K562 (cell line): Measurements from ENCODE around the gene SPEG. TPM values are rescaled to one million over a fixed set of nuclear protein-coding genes. Genes with fewer than 3 reads are reported as not detected.
A peak's percentile ranks its signal among the peaks of the same experiment; 100 is the strongest.

Experiments used
- REST ChIP-seq, 2 experiments: fragments of 450-650 bp; formaldehyde crosslinking in 1 of 2; IDR thresholded peaks; 2 replicates each; pipeline versions ENCODE4 v1.4.0 to v1.6.1; 2014 to 2020; ENCODE audit warnings: mild to moderate bottlenecking in 2 of 2, borderline replicate concordance in 1 of 2, low read depth in 1 of 2
- SNIP1 ChIP-seq: fragments of 450-650 bp; IDR thresholded peaks from 2 replicates; pipeline ENCODE4 v1.7.1; 2017; ENCODE audit warnings: low read depth, mild to moderate bottlenecking
- SREBF2 ChIP-seq: sonication (generic); formaldehyde crosslinking; IDR thresholded peaks from 2 replicates; pipeline ENCODE4 v1.4.0; 2020; ENCODE audit warnings: mild to moderate bottlenecking, missing genetic modification reagents
- YY1 ChIP-seq, 3 experiments: IDR thresholded peaks; 2 replicates each; pipeline ENCODE4 v1.6.1; 2011; ENCODE audit warnings: low read length in 2 of 3, mild to moderate bottlenecking in 2 of 3, moderate library complexity in 2 of 3, borderline replicate concordance in 1 of 3, control low read depth in 1 of 3, low read depth in 1 of 3; ENCODE audit not compliant: insufficient read depth in 3 of 3, insufficient replicate concordance in 2 of 3, control insufficient read depth in 1 of 3, insufficient read length in 1 of 3; ENCODE audit errors: extremely low read depth in 1 of 3
- ZNF561 ChIP-seq: fragments of 450-650 bp; formaldehyde crosslinking; conservative IDR thresholded peaks from 2 replicates; pipeline ENCODE4 v1.4.0; 2020; ENCODE audit warnings: mild to moderate bottlenecking, moderate library complexity
- ZSCAN32 ChIP-seq: fragments of 450-650 bp; formaldehyde crosslinking; IDR thresholded peaks from 2 replicates; pipeline ENCODE4 v1.4.0; 2020; ENCODE audit warnings: mild to moderate bottlenecking, moderate library complexity
- polyA plus RNA-seq, 8 experiments: library from polyadenylated mRNA; depleted of rRNA in 4 of 8; stranded (reverse) in 5 of 8; unstranded in 3 of 8; fragments of >200 nt; fragmentation: Nextera tagmentation in 2 of 8; fragmentation: Illumina TruSeq in 1 of 8; extraction: Ambion mirVana in 2 of 8; extraction: Trizol in 1 of 8; gene quantifications; 2 replicates each; pipeline versions ENCODE4 v1.2.1 to v1.2.3, GENCODE V29; 2011 to 2014; ENCODE audit warnings: inconsistent platforms in 1 of 8, missing spikeins in 1 of 8
- total RNA-seq, 7 experiments: library from RNA; depleted of rRNA in 6 of 7; stranded (reverse); fragments of >200 nt in 6 of 7; fragmentation: Illumina TruSeq in 2 of 7; extraction: Trizol in 2 of 7; gene quantifications; 2 replicates each; pipeline versions ENCODE4 v1.2.1 to v1.2.3, GENCODE V29; 2011 to 2021; ENCODE audit warnings: low replicate concordance in 1 of 7

Gene SPEG
- total and polyA plus RNA-seq, 9 of the 15 experiments (the other 6 are each of a cell fraction or from before 2014, with no cell fraction given), result 0.49 to 8.7 (median 3.0) TPM

DNA sequence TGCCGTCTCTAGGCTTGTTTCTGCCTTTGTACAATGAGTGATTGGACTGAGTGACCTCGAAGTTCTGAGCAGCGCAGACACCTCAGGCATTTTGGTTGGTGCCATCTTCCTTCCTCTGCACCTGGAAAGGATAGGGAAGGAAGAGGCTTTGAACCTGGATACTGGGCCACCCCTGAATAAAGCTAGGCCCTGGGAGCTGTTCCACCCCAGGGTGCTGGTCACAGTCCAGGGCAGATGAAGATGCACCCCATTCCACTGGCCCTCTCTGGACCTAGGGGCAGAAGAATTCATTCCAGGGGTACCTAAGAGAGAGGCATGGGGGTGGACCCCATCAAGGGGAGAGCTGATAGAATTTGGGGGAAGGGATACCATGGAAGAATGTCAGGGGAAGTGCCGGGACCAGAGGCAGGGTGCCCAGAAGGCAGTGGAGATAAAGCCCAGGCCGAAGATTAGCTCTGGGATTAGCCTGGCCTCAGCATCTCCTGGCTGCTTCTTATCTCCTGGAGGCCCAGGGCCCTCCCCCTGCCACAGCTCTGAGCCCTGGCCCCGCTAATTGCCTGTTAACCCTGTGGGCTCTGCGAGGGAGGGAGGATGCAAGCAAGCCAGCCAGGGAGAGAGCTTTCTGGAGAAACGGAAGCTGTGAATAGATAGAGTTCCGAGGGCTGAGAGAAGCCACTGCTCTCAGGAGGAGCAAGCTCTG lies 91.0 kb downstream of the SPEG start (continued):
- TF ChIP-seq REST (IDR thresholded peaks at IDR 0.05; ENCODE audit: borderline replicate concordance), result peak; percentile 58
- TF ChIP-seq REST (CRISPR knock-in tag; IDR thresholded peaks at IDR 0.05; ENCODE audit: low read depth), result peak; percentile 74; the same call in 1 of the 2 replicates
- TF ChIP-seq SREBF2, result no peak
- TF ChIP-seq ZSCAN32 (CRISPR knock-in tag), result no peak
- TF ChIP-seq YY1 (IDR thresholded peaks at IDR 0.05; ENCODE audit: borderline replicate concordance in 1 of 3, control insufficient read depth in 1 of 3, extremely low read depth in 1 of 3, insufficient read depth in 3 of 3, insufficient read length in 1 of 3, insufficient replicate concordance in 2 of 3, low read depth in 1 of 3, low read length in 2 of 3), result no peak
- no peak for TF ChIP-seq SNIP1
- no peak for TF ChIP-seq ZNF561
